Ovary (tissue), 9 donors: ENCODE results near the gene STK11IP. TPM values are rescaled to one million over a fixed set of nuclear protein-coding genes. Genes with fewer than 3 reads are reported as not detected.

Experiments used
- DNase-seq, 5 donors: peaks; one replicate each; pipeline ENCODE4 v3.0.0-alpha.2; 2019 to 2020
- H3K27ac ChIP-seq, 2 donors: fragments of 200-600 bp; one replicate each; pipeline versions ENCODE4 v1.5.1 to v1.8.0; 2019 to 2022
- H3K27me3 ChIP-seq: fragments of 200-600 bp; one replicate; pipeline ENCODE4 v1.8.0; 2022
- H3K36me3 ChIP-seq: fragments of 200-600 bp; sonication (generic); one replicate; pipeline ENCODE4 v1.5.1; 2019
- H3K4me1 ChIP-seq: one replicate; pipeline ENCODE4 v1.8.1; 2013; ENCODE audit warnings: mild to moderate bottlenecking, moderate library complexity; ENCODE audit not compliant: insufficient read depth
- H3K4me3 ChIP-seq: fragments of 200-600 bp; sonication (generic); one replicate; pipeline ENCODE4 v1.5.1; 2017
- H3K9me3 ChIP-seq, 2 donors: fragments of 200-600 bp in 1 of 2; sonication (generic) in 1 of 2; one replicate each; pipeline versions ENCODE4 v1.5.1 to v1.8.1; 2013 to 2019; ENCODE audit warnings: mild to moderate bottlenecking in 1 of 2, moderate library complexity in 1 of 2
- EP300 ChIP-seq: sonication (generic); formaldehyde crosslinking; IDR thresholded peaks from one replicate; pipeline ENCODE4 v1.6.1; 2017; ENCODE audit warnings: antibody characterized with exemption
- POLR2A ChIP-seq: fragments of 450-650 bp; IDR thresholded peaks from one replicate; pipeline ENCODE4 v1.6.1; 2017; ENCODE audit warnings: antibody characterized with exemption, mild to moderate bottlenecking, moderate library complexity
- WGBS, 3 donors: extraction: QIAGEN DNeasy Blood & Tissue Kit in 1 of 3; methylation state at CpG; one replicate each; pipeline versions ENCODE4 v1.1.5 to v1.1.7; 2013 to 2017; 5-methylcytosine and 5-hydroxymethylcytosine counted together
- intact Hi-C, 4 donors: fragments of 100-400 bp; cut with DNase I; formaldehyde crosslinking; loops; one replicate each; pipeline versions ENCODE4 v1.11.0 to v1.15.1; 2022 to 2023
- polyA plus RNA-seq, 2 donors: library from polyadenylated mRNA; stranded (reverse); fragments of 200-250 nt in 1 of 2; fragments of 350-450 nt in 1 of 2; fragmentation: Illumina TruSeq in 1 of 2; extraction: RNeasy Lipid Tissue Mini Kit (QIAGEN cat#74804) in 1 of 2; gene quantifications; one replicate each; pipeline ENCODE4 v1.2.3, GENCODE V29; 2013 to 2014
- total RNA-seq, 7 donors: library from RNA; depleted of rRNA in 2 of 7; stranded (reverse); fragments of >200 nt in 2 of 7; fragmentation: NEBNext Ultra II Directional in 3 of 7; extraction: Animal tissue kit (Norgen Biotek cat#: 25700) in 3 of 7; gene quantifications; one replicate each; pipeline versions ENCODE4 v1.1.0 to v1.2.4, GENCODE V29; 2016 to 2023
- TF ChIP-seq, protein P1 (sequence below), 3 donors: fragments of 450-650 bp in 2 of 3; fragments of 200-600 bp in 1 of 3; IDR thresholded peaks; one replicate each; pipeline versions ENCODE4 v1.5.1 to v1.8.0; 2016 to 2022; ENCODE audit warnings: antibody characterized with exemption in 3 of 3, mild to moderate bottlenecking in 1 of 3
- donor health status: DM: no; HTN: no; CAD: no; lungs with moderate emphysema.
- donor health status: DM: no; HTN: no; CAD: no.
- donor health status: Bipolar disorder and iron deficiency.
- donor health status: DM: yes; HTN: yes; CAD: no.
- donor health status: DM: no; HTN: no; CAD: no.
- donor health status: DM: yes; HTN: yes; CAD: no.

Gene STK11IP
- total and polyA plus RNA-seq, 9 donors = 9.2 to 73.7 (median 43.8) TPM

DNA sequence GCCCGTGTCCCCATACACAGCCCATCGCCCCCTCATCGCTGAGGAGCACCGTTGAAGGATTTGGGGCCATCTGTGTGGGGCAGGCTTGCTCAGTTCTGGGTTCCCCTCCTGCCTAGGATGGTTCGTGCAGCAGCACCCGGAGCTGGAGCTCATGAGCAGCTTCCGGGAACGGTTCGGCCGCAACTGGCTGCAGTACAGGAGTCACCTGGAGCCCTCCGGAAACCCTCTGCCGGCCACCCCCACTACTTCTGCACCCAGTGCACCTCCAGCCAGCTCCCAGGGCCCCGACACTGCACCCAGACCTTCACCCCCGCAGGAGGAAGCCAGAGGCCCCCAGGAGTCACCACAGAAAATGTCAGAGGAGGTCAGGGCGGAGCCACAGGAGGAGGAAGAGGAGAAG, 10.3 kb downstream of the STK11IP start:
- TF ChIP-seq, protein P1, sequence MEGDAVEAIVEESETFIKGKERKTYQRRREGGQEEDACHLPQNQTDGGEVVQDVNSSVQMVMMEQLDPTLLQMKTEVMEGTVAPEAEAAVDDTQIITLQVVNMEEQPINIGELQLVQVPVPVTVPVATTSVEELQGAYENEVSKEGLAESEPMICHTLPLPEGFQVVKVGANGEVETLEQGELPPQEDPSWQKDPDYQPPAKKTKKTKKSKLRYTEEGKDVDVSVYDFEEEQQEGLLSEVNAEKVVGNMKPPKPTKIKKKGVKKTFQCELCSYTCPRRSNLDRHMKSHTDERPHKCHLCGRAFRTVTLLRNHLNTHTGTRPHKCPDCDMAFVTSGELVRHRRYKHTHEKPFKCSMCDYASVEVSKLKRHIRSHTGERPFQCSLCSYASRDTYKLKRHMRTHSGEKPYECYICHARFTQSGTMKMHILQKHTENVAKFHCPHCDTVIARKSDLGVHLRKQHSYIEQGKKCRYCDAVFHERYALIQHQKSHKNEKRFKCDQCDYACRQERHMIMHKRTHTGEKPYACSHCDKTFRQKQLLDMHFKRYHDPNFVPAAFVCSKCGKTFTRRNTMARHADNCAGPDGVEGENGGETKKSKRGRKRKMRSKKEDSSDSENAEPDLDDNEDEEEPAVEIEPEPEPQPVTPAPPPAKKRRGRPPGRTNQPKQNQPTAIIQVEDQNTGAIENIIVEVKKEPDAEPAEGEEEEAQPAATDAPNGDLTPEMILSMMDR (IDR thresholded peaks at IDR 0.05) = no peak
- no peak for TF ChIP-seq POLR2A
- no peak for TF ChIP-seq EP300
- Histone ChIP-seq H3K27me3 (no peaks in the 10 kb centered on the region), H3K4me3 (no peak overlapping the region), H3K36me3 (no peaks in the 10 kb centered on the region), H3K4me1 (peaks cover 64% of the 10 kb centered on the region), H3K27ac (peak overlapping the region; percentile 93 to 95), H3K9me3 (no peaks in the 10 kb centered on the region)
- WGBS, 3 donors = 65 to 77% (median 66%) methylated on average over 14 to 15 of the region's 15 CpGs
- intact Hi-C loops = loop anchor here in 2 of 4 donors (2.0 to 5.0 kb wide), 3 partner anchors 35 to 56 kb away; partner anchors contain the start of genes INHA (in 2 of the 2) and OBSL1 (in 2 of the 2)
- peak in 2 of 5 donors; percentile 35 to 55 for DNase-seq

DNA sequence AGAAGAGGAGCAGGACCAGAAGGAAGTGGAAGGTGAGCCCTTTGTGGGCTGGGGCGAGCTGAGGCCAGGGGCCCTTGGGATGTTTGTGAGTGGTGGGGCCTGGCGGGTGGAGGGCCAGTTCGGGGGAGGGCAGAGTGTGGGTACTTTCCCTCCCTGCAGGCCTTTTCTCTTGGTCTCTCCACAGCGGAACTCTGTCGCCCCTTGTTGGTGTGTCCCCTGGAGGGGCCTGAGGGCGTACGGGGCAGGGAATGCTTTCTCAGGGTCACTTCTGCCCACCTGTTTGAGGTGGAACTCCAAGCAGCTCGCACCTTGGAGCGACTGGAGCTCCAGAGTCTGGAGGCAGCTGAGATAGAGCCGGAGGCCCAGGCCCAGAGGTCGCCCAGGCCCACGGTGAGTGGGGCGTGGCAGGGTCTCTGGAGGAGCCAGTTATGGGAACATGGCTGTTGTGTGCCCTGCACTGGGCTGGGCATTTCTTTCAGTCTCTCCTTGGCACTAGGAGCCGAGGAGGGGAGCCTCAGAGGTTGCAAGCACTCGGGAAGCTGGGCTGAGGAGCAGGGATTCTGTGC, 10.8 kb downstream of the STK11IP start:
- peaks cover 64% of the 10 kb centered on the region for H3K4me1 ChIP-seq
- peak in 1 of 5 donors; percentile 54 for DNase-seq
- H3K9me3 ChIP-seq = no peaks in the 10 kb centered on the region
- no peak overlapping the region for H3K4me3 ChIP-seq
- peak overlapping the region; percentile 93 to 95 for H3K27ac ChIP-seq
- no peak for TF ChIP-seq POLR2A
- TF ChIP-seq, protein P1 (IDR thresholded peaks at IDR 0.05) = no peak
- no peak for TF ChIP-seq EP300
- 52 to 69% (median 66%) methylated on average over 15 of the region's 15 CpGs for WGBS, 3 donors
- no peaks in the 10 kb centered on the region for H3K36me3 ChIP-seq
- H3K27me3 ChIP-seq = no peaks in the 10 kb centered on the region
- intact Hi-C loops = loop anchor here in 2 of 4 donors (5.0 kb wide), 2 partner anchors 36 to 56 kb away; partner anchors contain the start of genes INHA (in 2 of the 2) and OBSL1 (in 2 of the 2)

DNA sequence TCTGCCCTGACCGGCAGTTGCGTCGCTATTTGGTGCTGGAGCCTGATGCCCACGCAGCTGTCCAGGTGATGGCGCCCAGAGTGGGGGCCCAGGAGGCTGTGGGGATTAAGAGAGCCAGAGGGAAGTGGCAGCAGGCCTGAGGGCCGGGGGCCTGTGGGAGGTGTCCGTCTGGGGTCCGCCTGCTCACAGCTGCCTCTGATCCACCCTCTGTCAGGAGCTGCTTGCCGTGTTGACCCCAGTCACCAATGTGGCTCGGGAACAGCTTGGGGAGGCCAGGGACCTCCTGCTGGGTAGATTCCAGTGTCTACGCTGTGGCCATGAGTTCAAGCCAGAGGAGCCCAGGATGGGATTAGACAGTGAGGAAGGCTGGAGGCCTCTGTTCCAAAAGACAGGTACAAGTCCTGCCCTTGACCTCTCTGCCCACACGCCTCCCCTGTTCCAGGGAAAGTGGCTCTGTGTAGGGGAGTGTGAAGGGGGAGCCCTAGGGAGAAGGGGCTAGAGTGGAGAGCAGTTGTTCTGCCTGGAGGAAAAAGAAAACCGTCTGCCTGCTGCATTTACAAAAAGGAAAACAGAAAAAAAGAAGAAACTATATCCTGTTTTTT, 11.6 kb downstream of the STK11IP start:
- peak overlapping the region; percentile 93 to 95 for H3K27ac ChIP-seq
- no peaks in the 10 kb centered on the region for H3K9me3 ChIP-seq
- no peaks in the 10 kb centered on the region for H3K27me3 ChIP-seq
- WGBS, 3 donors = 18 to 30% (median 20%) methylated on average over 13 of the region's 13 CpGs
- peaks cover 61% of the 10 kb centered on the region for H3K4me1 ChIP-seq
- TF ChIP-seq EP300 (no peak), POLR2A (no peak)
- TF ChIP-seq, protein P1 (IDR thresholded peaks at IDR 0.05) = no peak
- intact Hi-C loops = loop anchor here in 2 of 4 donors (5.0 kb wide), 2 partner anchors 37 to 57 kb away; partner anchors contain the start of genes INHA (in 2 of the 2) and OBSL1 (in 2 of the 2)
- no peak overlapping the region for H3K4me3 ChIP-seq
- H3K36me3 ChIP-seq = no peaks in the 10 kb centered on the region
- DNase-seq = peak; percentile 54 to 77 (median 67)

DNA sequence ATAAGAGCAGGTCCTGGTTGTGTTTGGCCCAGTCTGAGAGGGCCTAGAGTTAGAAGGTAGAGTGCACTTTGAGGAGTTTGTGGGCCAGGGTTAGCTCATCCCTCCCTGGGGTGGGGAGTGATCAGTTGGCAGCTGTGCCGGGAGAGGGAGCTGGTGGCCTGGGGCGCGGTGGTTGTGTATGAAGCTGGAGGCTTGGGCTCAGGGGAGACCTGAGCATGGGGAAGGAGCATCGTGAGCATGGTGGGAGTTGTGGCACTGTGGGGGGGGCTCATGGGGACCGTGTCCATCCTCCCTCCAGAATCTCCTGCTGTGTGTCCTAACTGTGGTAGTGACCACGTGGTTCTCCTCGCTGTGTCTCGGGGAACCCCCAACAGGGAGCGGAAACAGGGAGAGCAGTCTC, 13.6 kb downstream of the STK11IP start:
- DNase-seq = peak in 1 of 5 donors; percentile 44
- H3K4me3 ChIP-seq = no peak overlapping the region
- TF ChIP-seq EP300 (no peak), POLR2A (no peak)
- TF ChIP-seq, protein P1 (IDR thresholded peaks at IDR 0.05) = no peak
- intact Hi-C loops = no loop called here
- H3K36me3 ChIP-seq = no peaks in the 10 kb centered on the region
- no peaks in the 10 kb centered on the region for H3K27me3 ChIP-seq
- 89 to 91% (median 89%) methylated on average over 9 of the region's 9 CpGs for WGBS, 3 donors
- H3K9me3 ChIP-seq = no peaks in the 10 kb centered on the region
- H3K4me1 ChIP-seq = peaks cover 44% of the 10 kb centered on the region
- peak overlapping the region; percentile 50 to 95 for H3K27ac ChIP-seq
